HCT116 (cell line): ENCODE data around the gene ASB8.

Source experiments
- JUND ChIP-seq: IDR thresholded peaks from 2 replicates; pipeline ENCODE4 v1.6.1; 2012
- SIN3A ChIP-seq: IDR thresholded peaks from 2 replicates; pipeline ENCODE4 v1.6.1; 2012; ENCODE audit warnings: low read depth
- TCF7L2 ChIP-seq: IDR thresholded peaks from 2 replicates; pipeline ENCODE4 v1.7.0; 2011; ENCODE audit warnings: borderline replicate concordance, inconsistent platforms; ENCODE audit not compliant: insufficient read depth, insufficient read length; ENCODE audit errors: extremely low read depth
- TF ChIP-seq, protein P1 (sequence below), 3 experiments: fragments of 200-600 bp in 1 of 3; sonication (generic) in 1 of 3; IDR thresholded peaks in 2 of 3; conservative IDR thresholded peaks in 1 of 3; 2 replicates each; pipeline ENCODE4 v1.5.1; 2012 to 2017; ENCODE audit warnings: low read depth in 2 of 3, low read length in 2 of 3, antibody characterized with exemption in 1 of 3, borderline replicate concordance in 1 of 3, control low read depth in 1 of 3, mild to moderate bottlenecking in 1 of 3, mixed read lengths in 1 of 3, mixed run types in 1 of 3, moderate library complexity in 1 of 3; ENCODE audit not compliant: insufficient read depth in 1 of 3
- TF ChIP-seq, protein P2 (sequence below): IDR thresholded peaks from 2 replicates; pipeline ENCODE4 v1.6.1; 2011; ENCODE audit warnings: mild to moderate bottlenecking, low read length, moderate library complexity; ENCODE audit not compliant: insufficient replicate concordance; ENCODE audit errors: extremely low read depth
- TF ChIP-seq, protein P3 (sequence below): IDR thresholded peaks from 2 replicates; pipeline ENCODE4 v1.6.1; 2012; ENCODE audit warnings: low read depth
- TF ChIP-seq, protein P4 (sequence below): IDR thresholded peaks from 2 replicates; pipeline ENCODE4 v1.6.1; 2012

DNA sequence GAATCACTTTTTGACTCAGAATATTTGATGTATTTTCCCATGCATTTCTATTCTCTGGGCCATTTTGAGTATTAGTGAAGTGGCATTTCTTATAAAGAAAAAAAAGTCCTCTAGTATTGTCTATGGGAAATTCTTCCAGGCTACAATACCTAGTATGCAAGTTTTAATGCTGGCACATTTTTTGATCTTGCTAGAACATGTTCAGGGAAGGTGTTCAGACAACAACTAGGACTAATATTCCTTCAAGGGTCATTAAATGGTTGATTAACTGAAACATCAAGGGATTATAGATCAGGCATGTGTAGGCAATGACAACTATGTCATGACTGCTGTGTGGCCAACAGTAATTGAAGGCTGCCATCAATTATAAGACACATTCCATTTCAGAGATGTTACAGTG lies 33.8 kb upstream of the ASB8 start:
- TF ChIP-seq, protein P1, sequence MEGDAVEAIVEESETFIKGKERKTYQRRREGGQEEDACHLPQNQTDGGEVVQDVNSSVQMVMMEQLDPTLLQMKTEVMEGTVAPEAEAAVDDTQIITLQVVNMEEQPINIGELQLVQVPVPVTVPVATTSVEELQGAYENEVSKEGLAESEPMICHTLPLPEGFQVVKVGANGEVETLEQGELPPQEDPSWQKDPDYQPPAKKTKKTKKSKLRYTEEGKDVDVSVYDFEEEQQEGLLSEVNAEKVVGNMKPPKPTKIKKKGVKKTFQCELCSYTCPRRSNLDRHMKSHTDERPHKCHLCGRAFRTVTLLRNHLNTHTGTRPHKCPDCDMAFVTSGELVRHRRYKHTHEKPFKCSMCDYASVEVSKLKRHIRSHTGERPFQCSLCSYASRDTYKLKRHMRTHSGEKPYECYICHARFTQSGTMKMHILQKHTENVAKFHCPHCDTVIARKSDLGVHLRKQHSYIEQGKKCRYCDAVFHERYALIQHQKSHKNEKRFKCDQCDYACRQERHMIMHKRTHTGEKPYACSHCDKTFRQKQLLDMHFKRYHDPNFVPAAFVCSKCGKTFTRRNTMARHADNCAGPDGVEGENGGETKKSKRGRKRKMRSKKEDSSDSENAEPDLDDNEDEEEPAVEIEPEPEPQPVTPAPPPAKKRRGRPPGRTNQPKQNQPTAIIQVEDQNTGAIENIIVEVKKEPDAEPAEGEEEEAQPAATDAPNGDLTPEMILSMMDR (IDR thresholded peaks at IDR 0.05 in 2 of 3, conservative IDR thresholded peaks at IDR 0.05 in 1 of 3; ENCODE audit: borderline replicate concordance in 1 of 3, insufficient read depth in 1 of 3, low read depth in 2 of 3, low read length in 2 of 3): no peak
- TF ChIP-seq TCF7L2 (no peak), SIN3A (no peak), JUND (no peak)
- TF ChIP-seq, protein P2, sequence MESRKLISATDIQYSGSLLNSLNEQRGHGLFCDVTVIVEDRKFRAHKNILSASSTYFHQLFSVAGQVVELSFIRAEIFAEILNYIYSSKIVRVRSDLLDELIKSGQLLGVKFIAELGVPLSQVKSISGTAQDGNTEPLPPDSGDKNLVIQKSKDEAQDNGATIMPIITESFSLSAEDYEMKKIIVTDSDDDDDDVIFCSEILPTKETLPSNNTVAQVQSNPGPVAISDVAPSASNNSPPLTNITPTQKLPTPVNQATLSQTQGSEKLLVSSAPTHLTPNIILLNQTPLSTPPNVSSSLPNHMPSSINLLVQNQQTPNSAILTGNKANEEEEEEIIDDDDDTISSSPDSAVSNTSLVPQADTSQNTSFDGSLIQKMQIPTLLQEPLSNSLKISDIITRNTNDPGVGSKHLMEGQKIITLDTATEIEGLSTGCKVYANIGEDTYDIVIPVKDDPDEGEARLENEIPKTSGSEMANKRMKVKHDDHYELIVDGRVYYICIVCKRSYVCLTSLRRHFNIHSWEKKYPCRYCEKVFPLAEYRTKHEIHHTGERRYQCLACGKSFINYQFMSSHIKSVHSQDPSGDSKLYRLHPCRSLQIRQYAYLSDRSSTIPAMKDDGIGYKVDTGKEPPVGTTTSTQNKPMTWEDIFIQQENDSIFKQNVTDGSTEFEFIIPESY: no peak
- TF ChIP-seq, protein P3, sequence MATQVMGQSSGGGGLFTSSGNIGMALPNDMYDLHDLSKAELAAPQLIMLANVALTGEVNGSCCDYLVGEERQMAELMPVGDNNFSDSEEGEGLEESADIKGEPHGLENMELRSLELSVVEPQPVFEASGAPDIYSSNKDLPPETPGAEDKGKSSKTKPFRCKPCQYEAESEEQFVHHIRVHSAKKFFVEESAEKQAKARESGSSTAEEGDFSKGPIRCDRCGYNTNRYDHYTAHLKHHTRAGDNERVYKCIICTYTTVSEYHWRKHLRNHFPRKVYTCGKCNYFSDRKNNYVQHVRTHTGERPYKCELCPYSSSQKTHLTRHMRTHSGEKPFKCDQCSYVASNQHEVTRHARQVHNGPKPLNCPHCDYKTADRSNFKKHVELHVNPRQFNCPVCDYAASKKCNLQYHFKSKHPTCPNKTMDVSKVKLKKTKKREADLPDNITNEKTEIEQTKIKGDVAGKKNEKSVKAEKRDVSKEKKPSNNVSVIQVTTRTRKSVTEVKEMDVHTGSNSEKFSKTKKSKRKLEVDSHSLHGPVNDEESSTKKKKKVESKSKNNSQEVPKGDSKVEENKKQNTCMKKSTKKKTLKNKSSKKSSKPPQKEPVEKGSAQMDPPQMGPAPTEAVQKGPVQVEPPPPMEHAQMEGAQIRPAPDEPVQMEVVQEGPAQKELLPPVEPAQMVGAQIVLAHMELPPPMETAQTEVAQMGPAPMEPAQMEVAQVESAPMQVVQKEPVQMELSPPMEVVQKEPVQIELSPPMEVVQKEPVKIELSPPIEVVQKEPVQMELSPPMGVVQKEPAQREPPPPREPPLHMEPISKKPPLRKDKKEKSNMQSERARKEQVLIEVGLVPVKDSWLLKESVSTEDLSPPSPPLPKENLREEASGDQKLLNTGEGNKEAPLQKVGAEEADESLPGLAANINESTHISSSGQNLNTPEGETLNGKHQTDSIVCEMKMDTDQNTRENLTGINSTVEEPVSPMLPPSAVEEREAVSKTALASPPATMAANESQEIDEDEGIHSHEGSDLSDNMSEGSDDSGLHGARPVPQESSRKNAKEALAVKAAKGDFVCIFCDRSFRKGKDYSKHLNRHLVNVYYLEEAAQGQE: no peak
- TF ChIP-seq, protein P4, sequence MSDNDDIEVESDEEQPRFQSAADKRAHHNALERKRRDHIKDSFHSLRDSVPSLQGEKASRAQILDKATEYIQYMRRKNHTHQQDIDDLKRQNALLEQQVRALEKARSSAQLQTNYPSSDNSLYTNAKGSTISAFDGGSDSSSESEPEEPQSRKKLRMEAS: no peak
